Mesenchymal stem cell (in vitro differentiated cells and primary cell): ENCODE measurements around the gene CDH23.

ENCODE experiments used
- DNase-seq: peaks from one replicate; pipeline ENCODE4 v3.0.0-alpha.2; 2013
- H2AFZ ChIP-seq: one replicate; pipeline ENCODE4 v1.6.1; 2013; ENCODE audit warnings: low read depth, mild to moderate bottlenecking, control low read depth, inconsistent platforms, low read length, moderate library complexity
- H2AK5ac ChIP-seq: 2 replicates; pipeline ENCODE4 v1.6.1; 2013; ENCODE audit warnings: low read length, moderate library complexity, mild to moderate bottlenecking, inconsistent platforms; ENCODE audit not compliant: severe bottlenecking
- H2BK120ac ChIP-seq: one replicate; pipeline ENCODE4 v1.6.1; 2013; ENCODE audit warnings: low read depth, mild to moderate bottlenecking, inconsistent platforms, low read length, moderate library complexity
- H2BK12ac ChIP-seq, 2 experiments: one replicate each; pipeline ENCODE4 v1.6.1; 2013; ENCODE audit warnings: inconsistent platforms in 2 of 2, low read length in 2 of 2, mild to moderate bottlenecking in 2 of 2, moderate library complexity in 2 of 2, control low read depth in 1 of 2
- H2BK15ac ChIP-seq: one replicate; pipeline ENCODE4 v1.6.1; 2013; ENCODE audit warnings: mild to moderate bottlenecking, low read depth, inconsistent platforms; ENCODE audit not compliant: poor library complexity, severe bottlenecking
- H2BK5ac ChIP-seq: 2 replicates; pipeline ENCODE4 v1.6.1; 2013; ENCODE audit warnings: low read depth, mild to moderate bottlenecking, low read length, control low read depth, inconsistent platforms; ENCODE audit not compliant: poor library complexity, severe bottlenecking
- H3K14ac ChIP-seq, 2 experiments: one replicate each; pipeline ENCODE4 v1.6.1; 2013; ENCODE audit warnings: inconsistent platforms in 2 of 2, low read length in 2 of 2, control low read depth in 1 of 2, mild to moderate bottlenecking in 1 of 2, moderate library complexity in 1 of 2
- H3K18ac ChIP-seq, 2 experiments: one replicate each; pipeline ENCODE4 v1.6.1; 2013; ENCODE audit warnings: inconsistent platforms in 2 of 2, low read length in 2 of 2, control low read depth in 1 of 2, low read depth in 1 of 2, mild to moderate bottlenecking in 1 of 2
- H3K23ac ChIP-seq, 2 experiments: one replicate each; pipeline ENCODE4 v1.6.1; 2013; ENCODE audit warnings: inconsistent platforms in 2 of 2, low read length in 2 of 2, mild to moderate bottlenecking in 2 of 2, moderate library complexity in 2 of 2, control low read depth in 1 of 2
- H3K27ac ChIP-seq: 2 replicates; pipeline ENCODE4 v1.5.1; 2013; ENCODE audit warnings: mild to moderate bottlenecking, moderate library complexity, low read length, control low read depth, inconsistent platforms; ENCODE audit not compliant: poor library complexity, severe bottlenecking
- H3K27me3 ChIP-seq, 2 experiments: 2 replicates each; pipeline versions ENCODE4 v1.6.1 to v1.7.0; 2013; ENCODE audit warnings: low read length in 2 of 2, mild to moderate bottlenecking in 2 of 2, moderate library complexity in 2 of 2, control low read depth in 1 of 2, inconsistent platforms in 1 of 2; ENCODE audit not compliant: control insufficient read depth in 1 of 2, insufficient read depth in 1 of 2
- H3K36me3 ChIP-seq, 2 experiments: 2 replicates each; pipeline versions ENCODE4 v1.6.1 to v1.7.0; 2013; ENCODE audit warnings: low read length in 2 of 2, control low read depth in 1 of 2, inconsistent platforms in 1 of 2, low read depth in 1 of 2, mild to moderate bottlenecking in 1 of 2; ENCODE audit not compliant: insufficient read depth in 2 of 2, control insufficient read depth in 1 of 2
- H3K4ac ChIP-seq, 2 experiments: one replicate each; pipeline ENCODE4 v1.6.1; 2013; ENCODE audit warnings: inconsistent platforms in 2 of 2, low read length in 2 of 2, mild to moderate bottlenecking in 2 of 2, moderate library complexity in 2 of 2, control low read depth in 1 of 2, low read depth in 1 of 2
- H3K4me1 ChIP-seq: 2 replicates; pipeline ENCODE4 v1.6.1; 2013; ENCODE audit warnings: low read depth, low read length, control low read depth; ENCODE audit not compliant: control insufficient read depth, insufficient read depth
- H3K4me2 ChIP-seq: 2 replicates; pipeline ENCODE4 v1.6.1; 2013; ENCODE audit warnings: low read length, mild to moderate bottlenecking, inconsistent platforms; ENCODE audit not compliant: poor library complexity, severe bottlenecking
- H3K4me3 ChIP-seq, 2 experiments: 2 replicates each; pipeline versions ENCODE4 v1.5.1 to v1.7.0; 2013; ENCODE audit warnings: low read length in 2 of 2, mild to moderate bottlenecking in 2 of 2, control low read depth in 1 of 2, low read depth in 1 of 2; ENCODE audit not compliant: insufficient read depth in 1 of 2
- H3K79me1 ChIP-seq: replicated peaks from 2 replicates; pipeline ENCODE4 v1.6.1; 2013; ENCODE audit warnings: mild to moderate bottlenecking, control low read depth, low read length, inconsistent platforms; ENCODE audit not compliant: poor library complexity, severe bottlenecking
- H3K9ac ChIP-seq: 2 replicates; pipeline ENCODE4 v1.7.0; 2013; ENCODE audit warnings: mild to moderate bottlenecking, low read length, moderate library complexity
- H3K9me3 ChIP-seq: 2 replicates; pipeline ENCODE4 v1.7.0; 2013; ENCODE audit warnings: mild to moderate bottlenecking, low read length; ENCODE audit not compliant: control insufficient read depth
- H4K8ac ChIP-seq: one replicate; pipeline ENCODE4 v1.6.1; 2013; ENCODE audit warnings: inconsistent platforms, mild to moderate bottlenecking, low read length, moderate library complexity
- H4K91ac ChIP-seq: one replicate; pipeline ENCODE4 v1.6.1; 2013; ENCODE audit warnings: mild to moderate bottlenecking, low read length, inconsistent platforms
- WGBS: methylation state at CpG from one replicate; pipeline ENCODE4 v1.1.7; 2013; ENCODE audit warnings: mixed read lengths; 5-methylcytosine and 5-hydroxymethylcytosine counted together

CDH23 gene

GRCh38 chr10:71603754-71604153 lies 207.0 kb downstream of the CDH23 start:
- H3K23ac ChIP-seq, result no peak overlapping the region
- H2BK5ac ChIP-seq, result no peak overlapping the region
- H4K91ac ChIP-seq, result no peak overlapping the region
- H2AK5ac ChIP-seq, result no peak overlapping the region
- H3K9ac ChIP-seq, result no peak overlapping the region
- no peak overlapping the region for H4K8ac ChIP-seq
- no peak overlapping the region for H2BK15ac ChIP-seq
- H2AFZ ChIP-seq, result no peak overlapping the region
- H3K27ac ChIP-seq, result no peak overlapping the region
- H3K4me2 ChIP-seq, result no peak overlapping the region
- H2BK12ac ChIP-seq, result no peak overlapping the region
- no peaks in the 10 kb centered on the region for H3K9me3 ChIP-seq
- H3K4ac ChIP-seq, result no peak overlapping the region
- no peaks in the 10 kb centered on the region for H3K27me3 ChIP-seq
- H3K4me1 ChIP-seq, result peaks cover 8% of the 10 kb centered on the region
- WGBS, result 69% methylated on average over 4 of the region's 4 CpGs
- no peaks in the 10 kb centered on the region for H3K36me3 ChIP-seq
- no peak overlapping the region for H3K18ac ChIP-seq
- no peak overlapping the region for H3K14ac ChIP-seq
- DNase-seq, result no peak
- H3K4me3 ChIP-seq, result no peak overlapping the region
- H3K79me1 ChIP-seq, result no peaks in the 10 kb centered on the region
- no peak overlapping the region for H2BK120ac ChIP-seq

GRCh38 chr10:71604324-71605018 lies 207.8 kb downstream of the CDH23 start:
- Histone ChIP-seq H3K27me3 (no peaks in the 10 kb centered on the region), H4K8ac (no peak overlapping the region), H3K23ac (no peak overlapping the region), H3K79me1 (no peaks in the 10 kb centered on the region), H3K9ac (peak overlapping the region; percentile 38), H2BK15ac (no peak overlapping the region), H3K18ac (no peak overlapping the region), H3K4me2 (no peak overlapping the region), H2AK5ac (no peak overlapping the region), H3K4ac (no peak overlapping the region), H3K27ac (no peak overlapping the region), H2BK120ac (no peak overlapping the region), H2BK5ac (no peak overlapping the region), H3K4me3 (no peak overlapping the region), H2BK12ac (no peak overlapping the region), H3K14ac (no peak overlapping the region), H2AFZ (no peak overlapping the region), H3K4me1 (peaks cover 8% of the 10 kb centered on the region), H4K91ac (no peak overlapping the region), H3K36me3 (no peaks in the 10 kb centered on the region), H3K9me3 (no peaks in the 10 kb centered on the region)
- DNase-seq, result no peak
- WGBS, result 72% methylated on average over 7 of the region's 8 CpGs

GRCh38 chr10:71605263-71605962 lies 208.7 kb downstream of the CDH23 start:
- WGBS, result 89% methylated on average over 2 of the region's 2 CpGs

GRCh38 chr10:71606257-71607081 lies 209.7 kb downstream of the CDH23 start:
- Histone ChIP-seq H2BK120ac (no peak overlapping the region), H3K23ac (no peak overlapping the region), H3K4me3 (no peak overlapping the region), H3K14ac (no peak overlapping the region), H3K4ac (no peak overlapping the region), H2BK5ac (no peak overlapping the region), H3K4me1 (peaks cover 8% of the 10 kb centered on the region), H2AK5ac (no peak overlapping the region), H3K27me3 (peaks cover 0 to 9% of the 10 kb centered on the region in 2 experiments), H3K18ac (no peak overlapping the region), H3K9me3 (no peaks in the 10 kb centered on the region), H3K36me3 (no peaks in the 10 kb centered on the region), H3K4me2 (no peak overlapping the region), H2BK12ac (no peak overlapping the region), H4K8ac (no peak overlapping the region), H3K27ac (no peak overlapping the region), H3K9ac (no peak overlapping the region), H3K79me1 (no peaks in the 10 kb centered on the region), H2AFZ (no peak overlapping the region), H2BK15ac (no peak overlapping the region), H4K91ac (no peak overlapping the region)
- 66% methylated on average over 9 of the region's 9 CpGs for WGBS
- DNase-seq, result no peak

More at GRCh38 chr10:71605263-71605962, 208.7 kb downstream of the CDH23 start:
- peak overlapping the region; percentile 69 for H3K9ac ChIP-seq
- H3K4me1 ChIP-seq, result peaks cover 8% of the 10 kb centered on the region
- H4K8ac ChIP-seq, result no peak overlapping the region
- no peaks in the 10 kb centered on the region for H3K9me3 ChIP-seq
- no peak overlapping the region for H3K27ac ChIP-seq
- no peak for DNase-seq
- no peak overlapping the region for H2BK15ac ChIP-seq
- H2BK12ac ChIP-seq, result no peak overlapping the region
- H2BK120ac ChIP-seq, result no peak overlapping the region
- H2BK5ac ChIP-seq, result no peak overlapping the region
- H3K27me3 ChIP-seq, result no peaks in the 10 kb centered on the region
- no peak overlapping the region for H2AFZ ChIP-seq
- no peak overlapping the region for H2AK5ac ChIP-seq
- no peak overlapping the region for H3K4me3 ChIP-seq
- no peak overlapping the region for H3K4ac ChIP-seq
- no peaks in the 10 kb centered on the region for H3K79me1 ChIP-seq
- H3K36me3 ChIP-seq, result no peaks in the 10 kb centered on the region
- H3K23ac ChIP-seq, result no peak overlapping the region
- no peak overlapping the region for H3K4me2 ChIP-seq
- H4K91ac ChIP-seq, result no peak overlapping the region
- no peak overlapping the region for H3K18ac ChIP-seq
- no peak overlapping the region for H3K14ac ChIP-seq
